Ovary (tissue), 9 donors: ENCODE data around the gene JDP2. TPM values are rescaled to one million over a fixed set of nuclear protein-coding genes. Genes with fewer than 3 reads are reported as not detected.

Experiments used
- DNase-seq, 5 donors: peaks; one replicate each; pipeline ENCODE4 v3.0.0-alpha.2; 2019 to 2020
- H3K27ac ChIP-seq, 2 donors: fragments of 200-600 bp; one replicate each; pipeline versions ENCODE4 v1.5.1 to v1.8.0; 2019 to 2022
- H3K27me3 ChIP-seq: fragments of 200-600 bp; one replicate; pipeline ENCODE4 v1.8.0; 2022
- H3K36me3 ChIP-seq: fragments of 200-600 bp; sonication (generic); one replicate; pipeline ENCODE4 v1.5.1; 2019
- H3K4me1 ChIP-seq: one replicate; pipeline ENCODE4 v1.8.1; 2013; ENCODE audit warnings: mild to moderate bottlenecking, moderate library complexity; ENCODE audit not compliant: insufficient read depth
- H3K4me3 ChIP-seq: fragments of 200-600 bp; sonication (generic); one replicate; pipeline ENCODE4 v1.5.1; 2017
- H3K9me3 ChIP-seq, 2 donors: fragments of 200-600 bp in 1 of 2; sonication (generic) in 1 of 2; one replicate each; pipeline versions ENCODE4 v1.5.1 to v1.8.1; 2013 to 2019; ENCODE audit warnings: mild to moderate bottlenecking in 1 of 2, moderate library complexity in 1 of 2
- CTCF ChIP-seq, 3 donors: fragments of 450-650 bp in 2 of 3; fragments of 200-600 bp in 1 of 3; IDR thresholded peaks; one replicate each; pipeline versions ENCODE4 v1.5.1 to v1.8.0; 2016 to 2022; ENCODE audit warnings: antibody characterized with exemption in 3 of 3, mild to moderate bottlenecking in 1 of 3
- EP300 ChIP-seq: sonication (generic); formaldehyde crosslinking; IDR thresholded peaks from one replicate; pipeline ENCODE4 v1.6.1; 2017; ENCODE audit warnings: antibody characterized with exemption
- POLR2A ChIP-seq: fragments of 450-650 bp; IDR thresholded peaks from one replicate; pipeline ENCODE4 v1.6.1; 2017; ENCODE audit warnings: antibody characterized with exemption, mild to moderate bottlenecking, moderate library complexity
- WGBS, 3 donors: extraction: QIAGEN DNeasy Blood & Tissue Kit in 1 of 3; methylation state at CpG; one replicate each; pipeline versions ENCODE4 v1.1.5 to v1.1.7; 2013 to 2017; 5-methylcytosine and 5-hydroxymethylcytosine counted together
- intact Hi-C, 4 donors: fragments of 100-400 bp; cut with DNase I; formaldehyde crosslinking; loops; one replicate each; pipeline versions ENCODE4 v1.11.0 to v1.15.1; 2022 to 2023
- polyA plus RNA-seq, 2 donors: library from polyadenylated mRNA; stranded (reverse); fragments of 200-250 nt in 1 of 2; fragments of 350-450 nt in 1 of 2; fragmentation: Illumina TruSeq in 1 of 2; extraction: RNeasy Lipid Tissue Mini Kit (QIAGEN cat#74804) in 1 of 2; gene quantifications; one replicate each; pipeline ENCODE4 v1.2.3, GENCODE V29; 2013 to 2014
- total RNA-seq, 7 donors: library from RNA; depleted of rRNA in 2 of 7; stranded (reverse); fragments of >200 nt in 2 of 7; fragmentation: NEBNext Ultra II Directional in 3 of 7; extraction: Animal tissue kit (Norgen Biotek cat#: 25700) in 3 of 7; gene quantifications; one replicate each; pipeline versions ENCODE4 v1.1.0 to v1.2.4, GENCODE V29; 2016 to 2023
- donor health status: DM: no; HTN: no; CAD: no; lungs with moderate emphysema.
- donor health status: DM: no; HTN: no; CAD: no.
- donor health status: Bipolar disorder and iron deficiency.
- donor health status: DM: yes; HTN: yes; CAD: no.
- donor health status: DM: no; HTN: no; CAD: no.
- donor health status: DM: yes; HTN: yes; CAD: no.

Gene JDP2
- total and polyA plus RNA-seq, 9 donors: 16.2 to 89.9 (median 26.8) TPM

GRCh38 chr14:75499084-75499875, 71.5 kb downstream of the JDP2 start:
- WGBS, 3 donors: 91 to 93% (median 92%) methylated on average over 16 of the region's 16 CpGs
- intact Hi-C loops: no loop called here
- H3K9me3 ChIP-seq: no peaks in the 10 kb centered on the region
- H3K36me3 ChIP-seq: no peaks in the 10 kb centered on the region
- no peak overlapping the region for H3K4me3 ChIP-seq
- TF ChIP-seq POLR2A: no peak
- TF ChIP-seq EP300: no peak
- no peak for TF ChIP-seq CTCF (IDR thresholded peaks at IDR 0.05)
- H3K27me3 ChIP-seq: no peaks in the 10 kb centered on the region
- no peak for DNase-seq
- no peaks in the 10 kb centered on the region for H3K4me1 ChIP-seq
- H3K27ac ChIP-seq: no peak overlapping the region

- no peak for DNase-seq
- H3K27me3 ChIP-seq: no peaks in the 10 kb centered on the region
- TF ChIP-seq EP300 (no peak), CTCF (IDR thresholded peaks at IDR 0.05) (no peak), POLR2A (no peak)
- H3K27ac ChIP-seq: no peak overlapping the region
- H3K36me3 ChIP-seq: no peaks in the 10 kb centered on the region
- intact Hi-C loops: no loop called here
- no peaks in the 10 kb centered on the region for H3K4me1 ChIP-seq
- WGBS, 3 donors: 75 to 82% (median 77%) methylated on average over 3 of the region's 3 CpGs
- H3K9me3 ChIP-seq: no peaks in the 10 kb centered on the region
- no peak overlapping the region for H3K4me3 ChIP-seq
Measured at GRCh38 chr14:75501080-75501479, 73.3 kb downstream of the JDP2 start.

GRCh38 chr14:75504411-75504810, 76.6 kb downstream of the JDP2 start:
- H3K27me3 ChIP-seq: no peaks in the 10 kb centered on the region
- 97 to 100% (median 98%) methylated on average over 1 of the region's 1 CpG for WGBS, 3 donors
- no peak for TF ChIP-seq POLR2A
- no peak for TF ChIP-seq CTCF (IDR thresholded peaks at IDR 0.05)
- TF ChIP-seq EP300: no peak

GRCh38 chr14:75506930-75507329, 79.1 kb downstream of the JDP2 start:
- H3K4me3 ChIP-seq: no peak overlapping the region
- TF ChIP-seq EP300: no peak
- TF ChIP-seq CTCF (IDR thresholded peaks at IDR 0.05): no peak
- TF ChIP-seq POLR2A: no peak
- WGBS, 3 donors: 89 to 97% (median 95%) methylated on average over 1 of the region's 1 CpG
- H3K4me1 ChIP-seq: no peaks in the 10 kb centered on the region
- H3K27me3 ChIP-seq: no peaks in the 10 kb centered on the region
- no peak for DNase-seq
- H3K9me3 ChIP-seq: no peaks in the 10 kb centered on the region
- no peak overlapping the region for H3K27ac ChIP-seq
- intact Hi-C loops: no loop called here
- no peaks in the 10 kb centered on the region for H3K36me3 ChIP-seq

More at GRCh38 chr14:75504411-75504810, 76.6 kb downstream of the JDP2 start:
- no peaks in the 10 kb centered on the region for H3K9me3 ChIP-seq
- DNase-seq: no peak
- no peaks in the 10 kb centered on the region for H3K4me1 ChIP-seq
- no peak overlapping the region for H3K27ac ChIP-seq
- intact Hi-C loops: no loop called here
- H3K36me3 ChIP-seq: no peaks in the 10 kb centered on the region
- H3K4me3 ChIP-seq: no peak overlapping the region
